ENCODE measurements around the gene SBSN.

Gene SBSN

GRCh38 chr19:35500611-35501010, 27.5 kb downstream of the SBSN start:
- no peak for TF ChIP-seq ZFX (IDR thresholded peaks at IDR 0.05)
- no peak for TF ChIP-seq CTCF (conservative IDR thresholded peaks at IDR 0.05)
- no peak overlapping the region for H3K27ac ChIP-seq

GRCh38 chr19:35498984-35499527, 29.1 kb downstream of the SBSN start:
- TF ChIP-seq CTCF (conservative IDR thresholded peaks at IDR 0.05) (no peak), ZFX (IDR thresholded peaks at IDR 0.05) (no peak)
- no peak overlapping the region for H3K27ac ChIP-seq

GRCh38 chr19:35498220-35498619, 29.9 kb downstream of the SBSN start:
- TF ChIP-seq ZFX (IDR thresholded peaks at IDR 0.05) (no peak), CTCF (conservative IDR thresholded peaks at IDR 0.05) (no peak)
- H3K27ac ChIP-seq, result no peak overlapping the region

- TF ChIP-seq ZFX (IDR thresholded peaks at IDR 0.05) (no peak), CTCF (conservative IDR thresholded peaks at IDR 0.05) (no peak)
- H3K27ac ChIP-seq, result no peak overlapping the region
Measured at GRCh38 chr19:35497406-35497805, 30.7 kb downstream of the SBSN start.

- peak; percentile 95 for TF ChIP-seq CTCF (conservative IDR thresholded peaks at IDR 0.05)
- no peak for TF ChIP-seq ZFX (IDR thresholded peaks at IDR 0.05)
Measured at GRCh38 chr19:35495107-35496064, 32.7 kb downstream of the SBSN start.

GRCh38 chr19:35493971-35494370, 34.1 kb downstream of the SBSN start:
- TF ChIP-seq CTCF (conservative IDR thresholded peaks at IDR 0.05) (no peak), ZFX (IDR thresholded peaks at IDR 0.05) (no peak)

More at GRCh38 chr19:35495107-35496064, 32.7 kb downstream of the SBSN start:
- H3K27ac ChIP-seq, result no peak overlapping the region

GRCh38 chr19:35491836-35492360, 36.2 kb downstream of the SBSN start:
- TF ChIP-seq ZFX (IDR thresholded peaks at IDR 0.05) (no peak), CTCF (conservative IDR thresholded peaks at IDR 0.05) (no peak)
- H3K27ac ChIP-seq, result no peak overlapping the region

More at GRCh38 chr19:35493971-35494370, 34.1 kb downstream of the SBSN start:
- no peak overlapping the region for H3K27ac ChIP-seq
